ENCODE measurements around the gene RNF114.
"Not testable (repeated sequence)": the region's sequence is repeated elsewhere in the genome, so short reads cannot be mapped to it uniquely, and the experiment has no call there.

RNF114 gene

GRCh38 chr20:49999329-49999728 is 63.1 kb downstream of the RNF114 start:
- H3K36me3 Mint-ChIP-seq (ENCODE audit: low read depth), result no peaks in the 10 kb centered on the region
- no peak for DNase-seq
- H3K27ac Mint-ChIP-seq, result peak overlapping the region; percentile 78
- H3K4me3 Mint-ChIP-seq, result no peak overlapping the region
- peaks cover 46% of the 10 kb centered on the region for H3K4me1 Mint-ChIP-seq
- H3K27me3 Mint-ChIP-seq (ENCODE audit: low read depth, poor library complexity), result peaks cover 4% of the 10 kb centered on the region
- no peaks in the 10 kb centered on the region for H3K9me3 Mint-ChIP-seq
- no peak for TF ChIP-seq CTCF (IDR thresholded peaks at IDR 0.05)

- not testable (repeated sequence) for H3K9me3 Mint-ChIP-seq; H3K27me3 Mint-ChIP-seq (ENCODE audit: low read depth, poor library complexity); H3K27ac Mint-ChIP-seq; H3K4me3 Mint-ChIP-seq; H3K36me3 Mint-ChIP-seq (ENCODE audit: low read depth); DNase-seq
- H3K4me1 Mint-ChIP-seq, result peaks cover 53% of the 10 kb centered on the region
These were observed 64.5 kb downstream of the RNF114 start for GRCh38 chr20:50000548-50001222.

GRCh38 chr20:50001784-50002311 is 65.7 kb downstream of the RNF114 start:
- H3K27ac Mint-ChIP-seq, result no peak overlapping the region
- no peaks in the 10 kb centered on the region for H3K9me3 Mint-ChIP-seq
- TF ChIP-seq CTCF (IDR thresholded peaks at IDR 0.05), result no peak

GRCh38 chr20:50003253-50003656 is 67.1 kb downstream of the RNF114 start:
- Mint-ChIP-seq H3K36me3 (ENCODE audit: low read depth) (no peaks in the 10 kb centered on the region), H3K27ac (no peak overlapping the region), H3K4me1 (peaks cover 41% of the 10 kb centered on the region), H3K27me3 (ENCODE audit: low read depth, poor library complexity) (peaks cover 1% of the 10 kb centered on the region), H3K4me3 (no peak overlapping the region), H3K9me3 (no peaks in the 10 kb centered on the region)
- no peak for TF ChIP-seq CTCF (IDR thresholded peaks at IDR 0.05)
- no peak for DNase-seq

More at GRCh38 chr20:50001784-50002311, 65.7 kb downstream of the RNF114 start:
- DNase-seq, result no peak
- peaks cover 55% of the 10 kb centered on the region for H3K4me1 Mint-ChIP-seq
- peaks cover 4% of the 10 kb centered on the region for H3K27me3 Mint-ChIP-seq (ENCODE audit: low read depth, poor library complexity)
- no peak overlapping the region for H3K4me3 Mint-ChIP-seq
- H3K36me3 Mint-ChIP-seq (ENCODE audit: low read depth), result no peaks in the 10 kb centered on the region
